HG02840 (cell line): ENCODE data around the gene FNDC11.
"Not testable (repeated sequence)": the region's sequence is repeated elsewhere in the genome, so short reads cannot be mapped to it uniquely, and the experiment has no call there.

ENCODE experiments used
- ATAC-seq: cut with Tn5 transposase; IDR thresholded peaks from one replicate; pipeline ENCODE4 v1.9.1; 2021; ENCODE audit warnings: mild to moderate bottlenecking, moderate library complexity, moderate number of reproducible peaks; ENCODE audit not compliant: unreplicated experiment, low FRiP score

The FNDC11 gene

GRCh38 chr20:63565021-63565698 lies 11.2 kb downstream of the FNDC11 start:
- no peak for ATAC-seq

- no peak for ATAC-seq
Measured at GRCh38 chr20:63565699-63566335, 11.9 kb downstream of the FNDC11 start.

- no peak for ATAC-seq
Measured at GRCh38 chr20:63566395-63567135, 12.6 kb downstream of the FNDC11 start.

- no peak for ATAC-seq
Measured at GRCh38 chr20:63567136-63567385, 13.1 kb downstream of the FNDC11 start.

- peak; percentile 63 for ATAC-seq
Measured at GRCh38 chr20:63567386-63568169, 13.6 kb downstream of the FNDC11 start.

GRCh38 chr20:63568170-63568981 lies 14.4 kb downstream of the FNDC11 start:
- no peak for ATAC-seq

GRCh38 chr20:63568986-63569949 lies 15.3 kb downstream of the FNDC11 start:
- ATAC-seq: no peak

GRCh38 chr20:63570281-63571086 lies 16.5 kb downstream of the FNDC11 start:
- no peak for ATAC-seq

GRCh38 chr20:63571087-63571478 lies 17.1 kb downstream of the FNDC11 start:
- not testable (repeated sequence) for ATAC-seq

GRCh38 chr20:63572071-63572787 lies 18.3 kb downstream of the FNDC11 start:
- ATAC-seq: no peak

- ATAC-seq: no peak
Measured at GRCh38 chr20:63572788-63573646, 19.1 kb downstream of the FNDC11 start.

- no peak for ATAC-seq
Measured at GRCh38 chr20:63573647-63574131, 19.7 kb downstream of the FNDC11 start.

- no peak for ATAC-seq
Measured at GRCh38 chr20:63574156-63574828, 20.3 kb downstream of the FNDC11 start, which contains the start of gene HELZ2. HELZ2 (minus strand) TSS chr20:63574239; CDS start chr20:63572385, 1,854 bp downstream.

- no peak for ATAC-seq
Measured at GRCh38 chr20:63574829-63575743, 21.1 kb downstream of the FNDC11 start.

GRCh38 chr20:63576311-63576710 lies 22.4 kb downstream of the FNDC11 start:
- ATAC-seq: no peak
